GM21717 (cell line): Measurements from ENCODE around the gene WWC1.
"Not testable (repeated sequence)": the region's sequence is repeated elsewhere in the genome, so short reads cannot be mapped to it uniquely, and the experiment has no call there.

Experiments
- ATAC-seq: cut with Tn5 transposase; IDR thresholded peaks from one replicate; pipeline ENCODE4 v1.9.1; 2021; ENCODE audit warnings: mild to moderate bottlenecking, moderate library complexity; ENCODE audit not compliant: unreplicated experiment

Gene WWC1

DNA sequence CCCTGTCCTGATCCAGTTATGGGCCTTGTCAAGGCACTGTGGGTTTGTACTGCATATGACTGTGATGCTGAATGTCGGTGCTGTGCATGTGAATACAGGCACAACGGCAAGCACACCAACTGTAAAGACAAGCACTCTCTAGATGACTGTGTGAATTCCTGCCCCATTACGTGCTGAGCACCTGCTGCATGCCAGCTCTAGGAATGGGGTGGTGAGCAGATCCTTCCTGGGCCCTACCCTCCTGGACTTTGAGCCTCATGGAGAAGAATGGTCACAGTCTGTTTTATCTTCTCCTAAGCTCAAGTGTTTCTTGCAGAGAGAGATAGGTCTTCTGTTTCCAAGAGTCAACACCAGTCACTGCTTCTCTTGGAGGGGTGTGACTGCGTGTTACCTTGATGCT is 138.9 kb downstream of the WWC1 start:
- no peak for ATAC-seq

DNA sequence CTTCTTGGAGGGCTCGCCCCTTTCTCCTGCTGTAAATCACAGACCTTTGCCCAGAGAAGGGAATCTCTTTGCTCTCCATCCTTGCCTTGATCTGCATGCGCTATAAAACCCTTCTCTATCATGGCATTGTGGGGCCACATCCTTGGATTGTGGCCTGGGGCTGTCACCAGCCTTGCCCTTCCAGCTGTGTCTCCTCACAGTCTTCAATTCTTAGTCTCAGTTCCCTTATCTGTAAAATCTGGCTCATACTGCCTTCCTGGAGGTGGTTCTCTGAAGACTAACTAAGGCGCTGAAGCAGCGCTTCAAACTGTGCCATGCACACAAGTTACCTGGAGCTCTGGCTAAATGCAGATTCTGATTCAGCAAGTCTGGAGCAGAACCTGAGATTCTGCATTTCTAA is 141.5 kb downstream of the WWC1 start:
- no peak for ATAC-seq

DNA sequence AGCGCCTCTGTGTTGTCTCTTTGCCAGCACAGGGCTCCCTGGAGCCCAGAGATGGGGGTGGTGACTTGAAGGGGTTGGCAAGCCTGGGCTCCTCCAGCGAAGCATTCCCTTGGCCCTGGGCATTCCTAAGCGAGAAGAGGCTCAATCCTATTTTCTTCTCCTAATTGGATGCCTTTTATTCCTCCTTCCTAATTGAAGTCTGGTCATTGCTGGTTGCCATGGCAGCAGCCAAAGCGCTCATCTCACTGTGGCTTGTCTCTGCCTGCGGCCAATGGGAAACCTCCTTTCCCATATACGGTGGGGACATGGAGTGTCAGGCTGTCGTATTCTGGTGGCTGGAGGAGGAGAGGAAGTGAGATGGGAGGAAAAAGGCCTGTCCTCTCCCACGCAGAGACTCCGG is 142.6 kb downstream of the WWC1 start:
- ATAC-seq = no peak

DNA sequence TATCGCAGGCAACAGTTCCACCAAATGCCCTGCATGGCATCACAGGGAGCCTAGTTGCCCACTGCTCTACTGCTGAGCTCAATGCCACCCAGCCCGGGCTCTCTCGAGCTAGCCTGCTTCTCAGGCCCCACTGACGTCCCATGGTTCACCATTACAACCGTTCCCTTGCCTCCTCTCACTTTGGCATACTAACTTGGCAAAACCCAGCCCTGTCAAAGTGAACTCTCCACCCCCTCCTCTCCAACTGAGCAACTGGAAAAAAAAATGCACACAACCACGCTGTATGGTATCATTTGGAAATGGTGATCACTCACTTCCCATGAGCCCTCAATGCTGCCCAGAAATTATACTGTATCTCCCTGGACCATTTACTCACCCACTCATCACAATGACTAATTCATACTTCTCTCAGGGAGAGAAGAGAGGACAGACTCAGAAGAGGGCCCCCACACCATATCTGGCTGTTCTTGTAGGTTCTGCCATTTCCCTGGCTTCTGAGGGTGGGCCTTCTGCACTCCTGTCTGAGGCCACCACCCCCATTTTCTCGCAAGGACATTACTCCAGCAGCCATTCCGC is 143.4 kb downstream of the WWC1 start:
- no peak for ATAC-seq

DNA sequence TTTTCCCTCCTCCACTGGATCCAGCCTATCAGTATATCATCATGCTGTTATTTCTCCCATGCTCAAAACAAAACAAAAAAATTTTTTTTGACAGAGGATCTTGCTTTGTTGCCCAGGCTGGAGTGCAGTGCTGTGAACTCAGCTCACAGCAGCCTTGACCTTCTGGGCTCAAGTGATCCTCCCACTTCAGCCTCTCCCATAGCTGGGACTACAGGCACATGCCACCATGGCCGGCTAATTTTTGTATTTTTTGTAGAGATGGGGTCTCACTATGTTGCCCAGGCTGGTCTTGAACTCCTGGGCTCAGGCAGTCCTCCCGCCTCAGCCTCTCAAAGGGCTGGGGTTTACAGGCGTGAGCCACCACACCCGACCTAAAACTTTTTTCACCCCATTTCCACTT is 143.9 kb downstream of the WWC1 start:
- not testable (repeated sequence) for ATAC-seq

DNA sequence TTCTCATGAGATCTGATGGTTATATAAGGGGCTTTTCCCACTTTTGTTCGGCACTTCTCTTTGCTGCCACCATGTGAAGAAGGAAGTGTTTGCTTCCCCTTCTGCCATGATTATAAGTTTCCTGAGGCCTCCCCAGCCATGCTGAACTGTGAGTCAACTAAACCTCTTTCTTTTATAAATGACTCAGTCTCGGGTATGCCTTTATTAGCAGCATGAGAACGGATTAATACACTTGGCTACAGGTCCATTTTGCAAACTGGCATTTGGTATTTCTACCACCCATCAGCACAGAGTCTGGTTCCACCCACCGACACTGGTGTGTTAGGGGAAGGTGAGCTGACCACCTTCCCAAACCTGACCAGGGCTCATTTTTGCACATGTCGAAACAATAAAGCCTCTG is 146.9 kb downstream of the WWC1 start:
- no peak for ATAC-seq

DNA sequence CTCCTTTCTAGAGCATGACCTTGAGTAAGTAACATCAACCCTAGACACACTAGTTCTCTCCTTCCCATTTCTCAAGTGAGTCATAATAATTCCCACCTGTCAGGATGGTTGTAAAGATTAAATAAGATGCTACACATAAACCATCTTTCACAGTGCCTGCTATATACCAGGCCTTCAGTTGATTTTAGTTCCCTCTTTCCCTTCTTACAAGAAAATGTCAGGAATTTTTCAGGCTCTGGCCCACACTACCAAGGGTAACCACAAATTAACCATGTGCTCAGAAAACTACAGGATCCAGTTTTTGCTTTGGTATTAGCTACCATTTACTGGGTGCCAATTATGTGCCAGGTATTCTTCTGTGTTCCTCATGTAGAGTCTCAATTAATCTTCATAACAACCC is 152.1 kb downstream of the WWC1 start:
- no peak for ATAC-seq

DNA sequence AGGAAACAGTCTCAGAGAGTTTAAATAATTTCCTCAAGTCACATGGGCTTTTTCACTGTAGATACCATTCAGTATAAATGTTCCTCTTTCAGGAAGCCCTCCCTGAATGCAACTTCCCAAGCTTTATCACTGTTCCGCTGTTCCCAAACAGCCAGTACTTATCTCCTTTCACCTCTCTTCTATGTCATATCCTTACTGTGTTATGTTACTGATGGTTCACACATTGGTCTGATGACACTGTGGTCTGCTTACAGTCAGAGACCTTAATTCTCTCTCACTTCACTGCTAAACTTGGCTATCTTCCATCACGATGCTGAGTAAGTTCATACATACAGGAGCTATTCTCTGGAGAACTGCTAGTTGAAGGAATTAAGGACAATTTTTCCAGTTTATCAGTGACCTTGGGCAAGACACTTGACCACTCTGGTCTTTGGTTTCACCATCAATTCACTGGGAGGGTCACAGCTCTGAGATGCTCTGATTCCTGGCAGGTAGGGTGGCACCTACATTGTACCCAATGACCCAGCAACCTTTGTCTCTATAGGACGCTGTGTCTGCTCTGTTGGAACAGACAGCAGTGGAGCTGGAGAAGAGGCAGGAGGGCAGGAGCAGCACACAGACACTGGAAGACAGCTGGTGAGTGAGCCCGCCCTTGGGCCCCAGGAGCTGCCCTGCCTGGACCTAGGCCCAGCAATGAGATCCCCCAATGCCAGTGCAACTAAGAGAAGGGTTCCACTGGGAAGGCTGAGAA is 152.7 kb downstream of the WWC1 start:
- ATAC-seq = no peak

DNA sequence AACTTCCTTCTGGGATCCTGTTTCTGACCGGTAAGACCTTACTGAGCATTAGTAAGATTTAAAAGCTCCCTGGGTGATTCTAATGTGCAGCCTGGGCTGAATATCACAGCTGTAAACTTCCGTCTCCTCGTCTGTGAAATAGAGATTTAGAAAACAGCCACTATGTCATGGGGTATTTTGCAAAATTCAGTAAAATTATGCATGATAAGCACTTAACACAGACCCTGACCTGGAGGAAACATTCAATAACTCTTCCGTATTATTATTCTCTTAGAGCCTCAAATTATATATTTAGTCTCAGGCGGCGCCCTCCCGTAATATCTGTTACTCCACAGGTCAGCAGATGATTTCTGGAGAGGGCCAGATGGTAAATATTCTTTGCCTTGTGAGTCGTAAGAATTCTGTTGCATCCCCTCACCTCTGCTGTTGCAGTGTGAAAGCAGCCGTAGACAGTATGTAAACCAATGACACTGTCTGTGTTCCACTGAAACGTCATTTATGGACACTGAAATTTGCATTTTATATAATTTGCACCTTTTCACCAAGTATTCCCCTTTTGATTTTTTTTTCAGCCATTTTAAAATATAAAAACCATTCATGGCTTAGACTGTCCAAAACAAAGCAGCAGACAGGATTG is 155.7 kb downstream of the WWC1 start:
- ATAC-seq = no peak

DNA sequence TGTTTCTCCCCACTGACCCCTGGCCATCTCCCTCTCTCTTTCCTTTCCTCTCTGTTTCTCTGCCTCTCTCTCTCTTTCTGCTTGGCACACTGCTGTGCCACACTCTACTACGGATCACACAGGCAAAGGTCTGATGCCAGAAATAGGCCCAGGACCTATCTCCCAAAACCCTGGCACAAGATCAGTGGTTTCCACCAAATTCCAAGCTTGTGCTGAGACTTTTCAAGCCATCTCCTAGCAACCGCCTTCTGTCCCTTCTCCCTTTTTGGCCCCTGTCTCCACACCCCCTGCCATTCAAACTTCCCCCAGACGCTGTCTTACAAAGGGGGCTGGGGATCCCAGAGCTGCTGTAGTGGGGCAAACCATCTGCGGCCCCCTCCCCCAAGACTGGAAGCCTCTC is 156.4 kb downstream of the WWC1 start:
- ATAC-seq = no peak

DNA sequence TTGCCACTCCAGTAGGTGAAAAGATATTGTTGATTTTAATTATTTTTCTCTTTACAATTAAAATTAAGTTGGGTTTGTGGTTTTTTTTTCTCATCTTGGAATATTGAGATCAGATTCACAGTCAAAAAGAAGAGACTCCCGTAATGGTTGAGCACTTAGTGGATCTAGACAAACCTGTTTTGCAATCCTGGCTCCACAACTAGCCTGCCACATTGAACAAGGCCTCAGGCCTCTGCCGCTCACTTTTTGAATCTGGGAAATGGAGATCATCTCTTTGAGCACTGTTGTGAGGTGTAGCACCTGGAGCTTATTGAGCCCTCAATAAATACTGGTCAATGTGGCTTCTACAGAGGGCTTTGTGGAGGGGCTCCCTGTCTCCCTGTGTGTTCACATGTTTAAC is 157.7 kb downstream of the WWC1 start:
- ATAC-seq = no peak

DNA sequence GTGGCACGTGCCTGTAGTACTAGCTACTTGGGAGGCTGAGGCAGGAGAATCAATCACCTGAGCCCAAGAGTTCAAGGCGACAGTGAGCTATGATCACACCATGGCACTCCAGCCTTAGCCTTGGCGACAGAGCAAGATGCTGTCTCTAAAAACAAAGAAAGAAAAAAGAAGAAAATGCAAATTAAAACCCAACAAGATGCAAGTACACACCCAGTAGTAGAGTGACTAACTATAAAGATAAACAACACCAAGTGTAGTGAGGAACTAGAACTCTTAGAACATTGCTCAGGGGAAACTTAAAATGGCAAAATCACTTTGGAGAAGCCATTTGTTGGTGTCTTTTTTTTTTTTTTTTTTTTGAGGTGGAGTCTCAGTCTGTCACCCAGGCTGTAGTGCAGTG is 160.1 kb downstream of the WWC1 start:
- no peak for ATAC-seq

DNA sequence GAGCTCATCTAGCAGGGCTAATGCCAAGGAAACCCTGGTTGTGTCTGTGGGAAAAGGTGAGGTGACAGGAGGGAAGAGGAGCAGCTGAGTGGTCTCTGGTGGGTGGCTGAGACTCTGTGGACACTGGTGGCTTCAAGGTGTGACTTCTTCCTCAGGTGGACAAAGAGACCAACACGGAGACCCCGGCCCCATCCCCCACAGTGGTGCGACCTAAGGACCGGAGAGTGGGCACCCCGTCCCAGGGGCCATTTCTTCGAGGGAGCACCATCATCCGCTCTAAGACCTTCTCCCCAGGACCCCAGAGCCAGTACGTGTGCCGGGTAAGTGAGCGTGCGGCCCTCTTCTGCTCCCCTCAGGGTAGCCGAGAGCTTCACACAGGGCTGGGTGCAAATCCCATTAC is 163.8 kb downstream of the WWC1 start:
- ATAC-seq = no peak

DNA sequence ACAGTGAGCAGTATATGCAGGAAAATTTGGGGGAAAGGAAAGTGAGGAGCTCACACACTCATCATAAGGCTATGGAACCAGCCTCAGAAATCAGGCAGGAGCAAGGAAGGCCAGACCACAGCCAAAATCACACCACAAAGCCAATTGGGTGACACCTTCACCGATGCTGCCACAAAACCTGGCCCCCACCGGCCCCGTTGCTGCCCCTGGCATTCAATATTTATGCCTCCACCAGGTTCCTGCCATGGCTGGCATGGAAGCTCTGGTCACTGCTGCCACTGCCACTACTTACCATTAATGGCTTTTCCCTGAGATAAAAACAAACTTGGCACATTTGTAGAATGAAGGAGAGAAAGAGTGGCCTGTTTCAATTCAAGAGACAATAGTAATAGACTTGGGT is 166.1 kb downstream of the WWC1 start:
- ATAC-seq = no peak

DNA sequence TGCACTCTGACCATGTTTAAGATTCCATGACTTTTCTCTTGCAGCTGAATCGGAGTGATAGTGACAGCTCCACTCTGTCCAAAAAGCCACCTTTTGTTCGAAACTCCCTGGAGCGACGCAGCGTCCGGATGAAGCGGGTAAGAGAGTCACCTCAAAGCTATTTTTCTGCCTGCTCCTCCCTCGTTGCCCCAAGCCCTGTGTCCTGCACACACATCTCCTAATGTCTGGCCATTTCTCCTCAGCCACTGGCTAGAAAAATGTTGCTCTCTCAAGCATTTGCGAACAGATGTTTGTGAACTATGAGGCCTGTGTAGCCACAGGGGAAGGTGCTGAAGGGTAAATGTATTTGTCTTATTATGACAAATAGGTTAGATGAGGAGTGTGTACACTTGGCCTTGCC is 169.2 kb downstream of the WWC1 start:
- ATAC-seq = no peak

DNA sequence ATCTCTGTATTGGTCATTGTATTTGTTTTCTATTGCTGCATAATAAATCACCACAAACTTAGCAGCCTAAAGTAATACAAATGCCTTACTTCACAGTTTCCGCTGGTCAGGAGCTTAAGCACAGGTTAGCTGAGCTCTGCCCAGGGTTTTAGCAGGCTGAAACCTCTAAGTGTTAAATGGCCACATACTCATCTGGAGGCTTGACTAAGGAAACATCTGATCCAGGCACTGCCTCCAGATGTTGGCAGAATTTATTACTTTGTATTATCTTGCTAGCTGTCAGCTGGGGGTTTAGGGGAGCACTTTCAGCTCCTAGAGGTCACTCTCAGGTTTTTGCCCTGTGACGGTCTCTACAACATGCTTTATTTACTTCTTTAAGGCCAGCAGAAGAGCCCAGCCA is 171.6 kb downstream of the WWC1 start:
- ATAC-seq = no peak

DNA sequence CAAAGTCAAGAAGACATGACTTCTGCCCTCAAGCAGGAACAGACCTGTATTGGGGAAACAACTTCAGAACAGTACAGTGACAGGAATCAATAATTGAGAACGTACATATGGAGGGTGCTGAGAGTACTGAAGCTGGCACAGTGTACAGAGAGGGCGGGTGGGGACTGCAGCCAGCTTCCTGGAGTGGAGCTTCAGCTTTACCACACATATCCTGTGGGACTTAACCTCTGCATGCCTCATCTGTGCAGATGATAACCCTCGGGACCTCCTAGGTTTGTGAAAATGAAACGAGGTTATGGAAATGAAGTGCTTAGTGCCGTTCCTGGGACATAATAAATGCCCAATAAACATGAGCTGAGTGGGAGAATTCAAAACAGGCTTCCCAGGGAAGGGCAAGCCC is 172.8 kb downstream of the WWC1 start:
- no peak for ATAC-seq

DNA sequence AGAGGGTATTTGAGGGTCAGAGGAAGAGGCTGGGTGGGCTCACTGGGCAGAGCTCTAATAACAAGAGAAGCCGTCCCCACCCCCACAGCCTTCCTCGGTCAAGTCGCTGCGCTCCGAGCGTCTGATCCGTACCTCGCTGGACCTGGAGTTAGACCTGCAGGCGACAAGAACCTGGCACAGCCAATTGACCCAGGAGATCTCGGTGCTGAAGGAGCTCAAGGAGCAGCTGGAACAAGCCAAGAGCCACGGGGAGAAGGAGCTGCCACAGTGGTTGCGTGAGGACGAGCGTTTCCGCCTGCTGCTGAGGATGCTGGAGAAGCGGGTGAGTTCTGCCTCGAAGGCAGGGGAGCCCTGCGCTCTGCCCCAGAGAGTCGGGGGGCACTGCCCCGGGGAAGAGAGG is 173.2 kb downstream of the WWC1 start:
- ATAC-seq = no peak

DNA sequence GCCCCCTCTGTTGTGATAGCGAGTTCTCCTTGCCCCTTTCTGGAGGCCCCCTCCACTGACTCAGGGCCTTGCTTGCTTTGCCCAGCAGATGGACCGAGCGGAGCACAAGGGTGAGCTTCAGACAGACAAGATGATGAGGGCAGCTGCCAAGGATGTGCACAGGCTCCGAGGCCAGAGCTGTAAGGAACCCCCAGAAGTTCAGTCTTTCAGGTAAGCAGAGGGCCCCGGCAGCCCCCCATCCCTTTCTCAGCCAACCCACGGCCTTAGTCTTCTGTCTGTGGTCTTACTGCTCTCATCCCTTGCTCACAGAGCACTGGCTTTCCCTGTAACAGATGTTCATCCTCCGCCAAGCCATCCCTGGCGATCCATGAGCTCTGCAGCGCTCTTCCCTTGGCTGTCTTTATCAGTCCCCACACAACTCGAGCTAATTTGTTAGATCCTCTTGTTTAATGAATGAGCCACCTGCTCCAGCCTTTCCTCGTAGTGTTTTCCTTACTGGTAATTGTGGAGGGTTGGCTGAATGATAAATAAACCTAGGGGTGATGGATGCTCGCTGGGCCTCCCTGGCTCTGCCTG is 176.4 kb downstream of the WWC1 start:
- ATAC-seq = no peak

DNA sequence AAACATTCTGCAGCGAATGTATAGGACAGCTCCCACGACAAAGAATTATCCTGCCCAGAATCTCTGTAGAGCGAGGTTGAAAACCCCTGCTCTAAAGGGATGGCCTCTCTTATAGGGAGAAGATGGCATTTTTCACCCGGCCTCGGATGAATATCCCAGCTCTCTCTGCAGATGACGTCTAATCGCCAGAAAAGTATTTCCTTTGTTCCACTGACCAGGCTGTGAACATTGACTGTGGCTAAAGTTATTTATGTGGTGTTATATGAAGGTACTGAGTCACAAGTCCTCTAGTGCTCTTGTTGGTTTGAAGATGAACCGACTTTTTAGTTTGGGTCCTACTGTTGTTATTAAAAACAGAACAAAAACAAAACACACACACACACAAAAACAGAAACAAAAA is 177.4 kb downstream of the WWC1 start:
- ATAC-seq = no peak

DNA sequence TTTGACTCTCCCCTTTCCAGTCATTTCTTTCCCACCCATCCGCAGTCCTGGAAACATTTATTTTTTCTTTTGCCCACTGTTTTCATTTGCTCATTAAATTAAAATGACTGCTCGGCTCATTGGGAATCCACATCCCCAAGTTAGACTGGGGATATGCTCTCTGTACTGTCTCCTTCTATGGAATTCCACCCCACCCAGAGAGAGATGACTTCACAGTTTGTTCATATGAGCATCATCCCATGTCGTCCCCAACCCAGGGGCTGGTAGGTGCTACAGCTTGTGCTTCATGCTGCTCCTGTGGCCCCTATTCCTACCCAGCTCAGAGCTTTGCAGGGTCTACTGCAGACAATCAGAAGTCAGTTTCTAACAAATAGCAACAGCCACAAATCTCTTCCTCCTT is 178.4 kb downstream of the WWC1 start:
- no peak for ATAC-seq

DNA sequence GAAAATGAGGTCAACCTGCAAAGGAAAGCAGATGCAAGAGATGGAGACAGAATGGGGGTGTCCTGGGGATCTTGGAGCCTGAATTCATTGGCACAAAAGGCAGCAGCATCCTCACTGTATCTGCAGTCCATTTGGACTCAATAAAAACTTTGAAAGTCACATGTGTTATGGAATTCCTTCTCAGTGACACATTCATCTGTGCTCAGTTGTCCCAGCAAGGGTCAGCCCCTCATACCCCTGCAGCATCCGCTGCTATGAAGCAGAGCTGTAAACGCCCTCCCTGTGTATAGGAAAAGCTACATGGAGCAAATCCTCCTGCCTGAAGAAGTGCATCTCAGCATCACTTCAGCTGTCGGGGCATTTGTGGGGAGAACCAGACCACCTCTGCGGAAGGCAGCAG is 180.3 kb downstream of the WWC1 start:
- no peak for ATAC-seq
